ENCODE measurements around the gene TFIP11. TPM values are rescaled to one million over a fixed set of nuclear protein-coding genes. Genes with fewer than 3 reads are reported as not detected.

TFIP11 gene
- total and polyA plus RNA-seq, 2 of the 13 experiments (the other 11 are each of a cell fraction or from before 2014, with no cell fraction given), result 15.4 to 22.8 TPM

- TF ChIP-seq, protein P1, sequence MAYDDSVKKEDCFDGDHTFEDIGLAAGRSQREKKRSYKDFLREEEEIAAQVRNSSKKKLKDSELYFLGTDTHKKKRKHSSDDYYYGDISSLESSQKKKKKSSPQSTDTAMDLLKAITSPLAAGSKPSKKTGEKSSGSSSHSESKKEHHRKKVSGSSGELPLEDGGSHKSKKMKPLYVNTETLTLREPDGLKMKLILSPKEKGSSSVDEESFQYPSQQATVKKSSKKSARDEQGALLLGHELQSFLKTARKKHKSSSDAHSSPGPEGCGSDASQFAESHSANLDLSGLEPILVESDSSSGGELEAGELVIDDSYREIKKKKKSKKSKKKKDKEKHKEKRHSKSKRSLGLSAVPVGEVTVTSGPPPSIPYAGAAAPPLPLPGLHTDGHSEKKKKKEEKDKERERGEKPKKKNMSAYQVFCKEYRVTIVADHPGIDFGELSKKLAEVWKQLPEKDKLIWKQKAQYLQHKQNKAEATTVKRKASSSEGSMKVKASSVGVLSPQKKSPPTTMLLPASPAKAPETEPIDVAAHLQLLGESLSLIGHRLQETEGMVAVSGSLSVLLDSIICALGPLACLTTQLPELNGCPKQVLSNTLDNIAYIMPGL (CRISPR knock-in tag; IDR thresholded peaks at IDR 0.05; ENCODE audit: borderline replicate concordance in 1 of 2, low read depth in 1 of 2), result peak; percentile 63 to 88
- peak; percentile 95 for TF ChIP-seq YEATS4 (CRISPR knock-in tag; IDR thresholded peaks at IDR 0.05; ENCODE audit: borderline replicate concordance)
- TF ChIP-seq PHF20 (CRISPR knock-in tag; IDR thresholded peaks at IDR 0.05), result peak; percentile 96
- peak; percentile 44; the same call in 1 of the 2 replicates for TF ChIP-seq CEBPG (CRISPR knock-in tag; IDR thresholded peaks at IDR 0.05)
- no peak for TF ChIP-seq ZNF780A (CRISPR knock-in tag; IDR thresholded peaks at IDR 0.05)
- peak; percentile 80 for TF ChIP-seq HCFC1 (IDR thresholded peaks at IDR 0.05; ENCODE audit: low read depth, low read length)
- TF ChIP-seq ZNF75D (CRISPR knock-in tag; IDR thresholded peaks at IDR 0.05; ENCODE audit: borderline replicate concordance), result no peak
- TF ChIP-seq ZSCAN31 (CRISPR knock-in tag; IDR thresholded peaks at IDR 0.05; ENCODE audit: low read depth), result peak; percentile 86
- peak; percentile 99 for TF ChIP-seq CREB1 (IDR thresholded peaks at IDR 0.05)
- peak; percentile 98 for TF ChIP-seq CREB1 (CRISPR knock-in tag; IDR thresholded peaks at IDR 0.05)
- TF ChIP-seq ZNF704 (CRISPR knock-in tag; IDR thresholded peaks at IDR 0.05; ENCODE audit: borderline replicate concordance), result no peak
- 0 out of 2 replicates have a peak, but pooled peaks have one; percentile 10 for TF ChIP-seq ZNF30 (CRISPR knock-in tag; IDR thresholded peaks at IDR 0.05)
- peak; percentile 94 for TF ChIP-seq POLR2G (IDR thresholded peaks at IDR 0.05; ENCODE audit: low read depth, low read length)
- peak; percentile 40; the same call in 1 of the 2 replicates for TF ChIP-seq ZSCAN25 (CRISPR knock-in tag; IDR thresholded peaks at IDR 0.05)
- TF ChIP-seq HNF4A (CRISPR knock-in tag; IDR thresholded peaks at IDR 0.05), result peak; percentile 54
- peak; percentile 74; the same call in 1 of the 2 replicates for TF ChIP-seq ZNF350 (CRISPR knock-in tag; IDR thresholded peaks at IDR 0.05; ENCODE audit: borderline replicate concordance, low read depth)
- TF ChIP-seq ETS1 (CRISPR knock-in tag; IDR thresholded peaks at IDR 0.05), result no peak
- TF ChIP-seq HNRNPL (IDR thresholded peaks at IDR 0.05; ENCODE audit: low read depth, low read length), result peak; percentile 80; the same call in 1 of the 2 replicates
- TF ChIP-seq ZNF740 (CRISPR knock-in tag; IDR thresholded peaks at IDR 0.05), result peak; percentile 86
- TF ChIP-seq, protein P2, sequence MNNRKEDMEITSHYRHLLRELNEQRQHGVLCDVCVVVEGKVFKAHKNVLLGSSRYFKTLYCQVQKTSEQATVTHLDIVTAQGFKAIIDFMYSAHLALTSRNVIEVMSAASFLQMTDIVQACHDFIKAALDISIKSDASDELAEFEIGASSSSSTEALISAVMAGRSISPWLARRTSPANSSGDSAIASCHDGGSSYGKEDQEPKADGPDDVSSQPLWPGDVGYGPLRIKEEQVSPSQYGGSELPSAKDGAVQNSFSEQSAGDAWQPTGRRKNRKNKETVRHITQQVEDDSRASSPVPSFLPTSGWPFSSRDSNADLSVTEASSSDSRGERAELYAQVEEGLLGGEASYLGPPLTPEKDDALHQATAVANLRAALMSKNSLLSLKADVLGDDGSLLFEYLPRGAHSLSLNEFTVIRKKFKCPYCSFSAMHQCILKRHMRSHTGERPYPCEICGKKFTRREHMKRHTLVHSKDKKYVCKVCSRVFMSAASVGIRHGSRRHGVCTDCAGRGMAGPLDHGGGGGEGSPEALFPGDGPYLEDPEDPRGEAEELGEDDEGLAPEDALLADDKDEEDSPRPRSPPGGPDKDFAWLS (CRISPR knock-in tag; IDR thresholded peaks at IDR 0.05; ENCODE audit: borderline replicate concordance), result no peak
- TF ChIP-seq KDM6A (CRISPR knock-in tag; IDR thresholded peaks at IDR 0.05; ENCODE audit: low read depth), result no peak
- peak; percentile 62; the same call in 1 of the 2 replicates for TF ChIP-seq ZNF792 (CRISPR knock-in tag; IDR thresholded peaks at IDR 0.05)
Measured at GRCh38 chr22:26483439-26484359, 28.6 kb downstream of the TFIP11 start, which contains the start of the genes HPS4 and SRRD (continued).

Data from HepG2 (cell line).